Spleen (tissue), 7 donors: ENCODE results near the gene IQGAP1.

Experiments used
- CTCF ChIP-seq, 11 experiments: fragments of 200-600 bp in 7 of 11; fragments of 450-650 bp in 4 of 11; sonication (generic) in 4 of 11; IDR thresholded peaks in 8 of 11; conservative IDR thresholded peaks in 3 of 11; 1 replicate in 7 of 11; 2 replicates in 4 of 11; pipeline versions ENCODE4 v1.4.0 to v1.8.0; 2016 to 2021; ENCODE audit warnings: antibody characterized with exemption in 11 of 11, inconsistent platforms in 4 of 11, mild to moderate bottlenecking in 1 of 11
- POLR2A ChIP-seq, 3 donors: fragments of 450-650 bp; IDR thresholded peaks; one replicate each; pipeline ENCODE4 v1.5.1; 2017; ENCODE audit warnings: antibody characterized with exemption in 3 of 3, mild to moderate bottlenecking in 1 of 3
- POLR2AphosphoS5 ChIP-seq, 3 donors: sonication (generic); formaldehyde crosslinking; IDR thresholded peaks; one replicate each; pipeline ENCODE4 v1.5.1; 2017; ENCODE audit warnings: antibody characterized with exemption in 3 of 3
- donor health status: DM: no; HTN: no; CAD: no; lungs with moderate emphysema.
- donor health status: DM: no; HTN: no; CAD: no.
- donor health status: DM: no; HTN: no; CAD: no.

GRCh38 chr15:90407871-90408317, 19.9 kb downstream of the IQGAP1 start:
- TF ChIP-seq CTCF (IDR thresholded peaks at IDR 0.05 in 8 of 11, conservative IDR thresholded peaks at IDR 0.05 in 3 of 11) (no peak), POLR2A (IDR thresholded peaks at IDR 0.05) (no peak), POLR2AphosphoS5 (IDR thresholded peaks at IDR 0.05) (no peak)
